SK-N-MC (cell line): ENCODE results near the gene KCTD17.

ENCODE experiments used
- EZH2 ChIP-seq: fragments of 200-600 bp; sonication (generic); IDR thresholded peaks from one replicate; pipeline ENCODE4 v1.6.1; 2017; ENCODE audit warnings: antibody characterized with exemption
- FOXP2 ChIP-seq: optimal IDR thresholded peaks from 2 replicates; pipeline ENCODE3; 2011; ENCODE audit warnings: mild to moderate bottlenecking, moderate library complexity; ENCODE audit not compliant: insufficient read depth; ENCODE audit errors: extremely low read length, control extremely low read depth
- POLR2AphosphoS5 ChIP-seq: IDR thresholded peaks from 2 replicates; pipeline ENCODE4 v1.6.1; 2012; ENCODE audit warnings: mild to moderate bottlenecking, low read depth, low read length, borderline replicate concordance

- TF ChIP-seq EZH2 (no peak), POLR2AphosphoS5 (no peak), FOXP2 (no peak)
These were observed 2.5 kb downstream of the KCTD17 start for GRCh38 chr22:37054056-37054395.
